Medulla oblongata (tissue), 1 donor: ENCODE results near the gene MDFI.
A peak's percentile ranks its signal among the peaks of the same experiment; 100 is the strongest.

Experiments
- DNase-seq: peaks from one replicate; pipeline ENCODE4 v3.0.0-alpha.2; 2015; ENCODE audit errors: extremely low spot score

MDFI gene

GRCh38 chr6:41688256-41688965 lies 50.1 kb downstream of the MDFI start:
- peak; percentile 54 for DNase-seq

GRCh38 chr6:41689171-41690008 lies 51.1 kb downstream of the MDFI start:
- peak; percentile 38 for DNase-seq

GRCh38 chr6:41690541-41691330 lies 52.5 kb downstream of the MDFI start:
- no peak for DNase-seq

- peak; percentile 12 for DNase-seq
These were observed 53.3 kb downstream of the MDFI start for GRCh38 chr6:41691426-41692079.

- no peak for DNase-seq
These were observed 53.9 kb downstream of the MDFI start for GRCh38 chr6:41692080-41692675.

- DNase-seq, result peak; percentile 21
These were observed 54.5 kb downstream of the MDFI start for GRCh38 chr6:41692730-41693129.

GRCh38 chr6:41693281-41694240 lies 55.3 kb downstream of the MDFI start:
- peak; percentile 95 for DNase-seq

- DNase-seq, result peak; percentile 28
These were observed 56.7 kb downstream of the MDFI start for GRCh38 chr6:41694815-41695526.

GRCh38 chr6:41695825-41696224 lies 57.6 kb downstream of the MDFI start:
- peak; percentile 58 for DNase-seq

GRCh38 chr6:41696788-41697187 lies 58.5 kb downstream of the MDFI start:
- DNase-seq, result no peak

GRCh38 chr6:41697861-41698781 lies 59.9 kb downstream of the MDFI start:
- DNase-seq, result no peak

GRCh38 chr6:41699063-41699462 lies 60.8 kb downstream of the MDFI start:
- DNase-seq, result no peak

GRCh38 chr6:41700463-41701347 lies 62.4 kb downstream of the MDFI start:
- DNase-seq, result no peak

GRCh38 chr6:41702089-41702745 lies 63.9 kb downstream of the MDFI start:
- no peak for DNase-seq

- no peak for DNase-seq
These were observed 64.7 kb downstream of the MDFI start for GRCh38 chr6:41702771-41703494.
